GM12892 (cell line): ENCODE results near the gene ZDHHC21.
"Not testable (repeated sequence)": the region's sequence is repeated elsewhere in the genome, so short reads cannot be mapped to it uniquely, and the experiment has no call there.

Experiments
- DNase-seq: peaks from one replicate; pipeline ENCODE4 v3.0.0; 2011; ENCODE audit not compliant: insufficient read length
- FAIRE-seq: peaks from 2 replicates; lab custom pipeline; 2011; peaks lifted over from hg19 to GRCh38; lab: Jason Lieb, UNC
- POLR2A ChIP-seq: IDR thresholded peaks from 2 replicates; pipeline ENCODE4 v1.6.1; 2011; ENCODE audit warnings: low read depth, low read length, control low read depth
- POLR2AphosphoS5 ChIP-seq: IDR thresholded peaks from 2 replicates; pipeline ENCODE4 v1.6.1; 2011; ENCODE audit warnings: low read depth, low read length, control low read depth
- TAF1 ChIP-seq: IDR thresholded peaks from 2 replicates; pipeline ENCODE4 v1.6.1; 2011; ENCODE audit warnings: low read depth, mild to moderate bottlenecking, control low read depth, low read length, borderline replicate concordance

The ZDHHC21 gene

DNA sequence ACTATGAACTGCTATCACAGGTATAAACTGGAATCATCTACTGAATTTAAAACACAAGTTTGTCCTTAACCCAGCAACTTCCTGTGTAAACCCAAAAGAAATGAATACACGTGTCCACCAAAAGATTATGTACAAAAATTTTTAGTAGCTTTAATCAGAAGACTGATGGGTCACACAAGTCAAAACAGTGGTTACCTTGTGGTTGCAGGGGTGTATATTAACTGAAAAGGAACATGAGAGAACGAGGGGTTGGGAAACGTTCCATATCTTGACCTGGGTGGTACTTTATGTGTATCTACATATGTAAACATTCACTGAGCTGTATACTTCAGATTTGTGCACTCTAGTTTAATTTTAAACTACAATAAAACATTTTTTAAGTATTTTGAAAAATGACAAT is 18.6 kb downstream of the ZDHHC21 start:
- no peak for DNase-seq
- TF ChIP-seq POLR2A, result no peak
- no peak for TF ChIP-seq TAF1
- TF ChIP-seq POLR2AphosphoS5, result no peak
- FAIRE-seq, result no peak

GRCh38 chr9:14671377-14671776 is 21.9 kb downstream of the ZDHHC21 start:
- TF ChIP-seq TAF1, result no peak
- TF ChIP-seq POLR2AphosphoS5, result no peak
- no peak for TF ChIP-seq POLR2A
- DNase-seq (no peak), FAIRE-seq (no peak)

GRCh38 chr9:14670718-14671117 is 22.5 kb downstream of the ZDHHC21 start:
- no peak for DNase-seq
- FAIRE-seq, result no peak
- TF ChIP-seq POLR2A (no peak), TAF1 (no peak), POLR2AphosphoS5 (no peak)

DNA sequence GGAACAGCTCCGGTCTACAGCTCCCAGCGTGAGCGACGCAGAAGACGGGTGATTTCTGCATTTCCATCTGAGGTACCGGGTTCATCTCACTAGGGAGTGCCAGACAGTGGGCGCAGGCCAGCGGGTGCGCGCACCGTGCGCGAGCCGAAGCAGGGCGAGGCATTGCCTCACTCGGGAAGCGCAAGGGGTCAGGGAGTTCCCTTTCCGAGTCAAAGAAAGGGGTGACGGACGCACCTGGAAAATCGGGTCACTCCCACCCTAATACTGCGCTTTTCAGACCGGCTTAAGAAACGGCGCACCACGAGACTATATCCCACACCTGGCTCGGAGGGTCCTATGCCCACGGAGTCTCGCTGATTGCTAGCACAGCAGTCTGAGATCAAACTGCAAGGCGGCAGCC is 29.2 kb downstream of the ZDHHC21 start:
- DNase-seq, FAIRE-seq: not testable (repeated sequence)

GRCh38 chr9:14662060-14662453 is 31.2 kb downstream of the ZDHHC21 start:
- no peak for FAIRE-seq

DNA sequence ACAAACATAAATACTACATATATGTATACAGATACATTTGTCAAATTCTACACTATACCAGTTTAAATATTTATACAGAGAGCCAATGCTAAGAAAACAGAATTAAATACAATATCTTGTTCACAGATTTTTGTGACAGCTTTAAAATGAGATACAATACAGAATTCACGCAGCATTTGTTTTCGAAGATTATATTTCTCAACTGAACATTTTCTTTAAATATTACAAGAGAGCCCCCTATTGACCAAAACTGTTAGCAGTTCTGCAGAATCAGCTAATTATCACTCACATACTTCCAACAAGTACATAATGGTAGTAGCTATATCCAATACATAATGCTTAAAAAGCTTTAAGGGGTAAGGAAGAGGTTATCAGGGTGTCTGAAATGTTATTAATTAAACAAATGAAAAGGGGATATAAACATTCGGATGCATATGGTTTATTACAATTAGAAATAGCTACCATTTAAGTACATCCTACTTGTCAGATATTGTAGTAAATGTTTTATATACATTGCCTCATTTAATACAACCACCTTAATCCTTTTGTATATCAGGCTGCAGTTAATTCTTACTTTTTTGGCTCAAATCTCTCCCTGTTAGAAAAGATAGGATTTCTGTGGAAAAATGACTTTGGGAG is 31.7 kb downstream of the ZDHHC21 start:
- DNase-seq (no peak), FAIRE-seq (no peak)
- TF ChIP-seq POLR2A (no peak), TAF1 (no peak), POLR2AphosphoS5 (no peak)

More at GRCh38 chr9:14662060-14662453, 31.2 kb downstream of the ZDHHC21 start:
- no peak for TF ChIP-seq POLR2AphosphoS5
- TF ChIP-seq TAF1, result no peak
- no peak for TF ChIP-seq POLR2A
- no peak for DNase-seq

DNA sequence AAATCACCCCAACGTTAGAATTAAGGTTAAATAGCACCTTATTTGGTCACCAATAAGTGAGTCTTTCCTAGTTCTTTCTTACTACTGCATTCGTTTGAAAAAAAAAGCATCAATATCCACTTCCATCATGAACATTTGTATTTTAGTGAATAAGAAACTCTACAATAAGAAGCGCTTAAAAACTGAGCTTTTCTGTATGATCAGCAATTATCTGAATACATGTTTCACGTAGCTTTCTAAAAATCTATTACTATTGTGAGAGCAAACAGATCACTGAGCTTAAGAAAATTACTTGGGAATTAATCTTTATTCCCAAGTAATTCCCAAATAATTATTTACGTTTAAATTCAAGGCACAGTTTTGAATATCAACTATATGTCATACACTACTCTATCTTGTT is 32.5 kb downstream of the ZDHHC21 start:
- TF ChIP-seq POLR2A, result no peak
- no peak for TF ChIP-seq TAF1
- no peak for TF ChIP-seq POLR2AphosphoS5
- no peak for FAIRE-seq
- DNase-seq, result no peak

- FAIRE-seq, result peak; percentile 27
- no peak for TF ChIP-seq TAF1
- no peak for TF ChIP-seq POLR2AphosphoS5
- no peak for TF ChIP-seq POLR2A
- no peak for DNase-seq
Measured at GRCh38 chr9:14654932-14655331, 38.3 kb downstream of the ZDHHC21 start.

DNA sequence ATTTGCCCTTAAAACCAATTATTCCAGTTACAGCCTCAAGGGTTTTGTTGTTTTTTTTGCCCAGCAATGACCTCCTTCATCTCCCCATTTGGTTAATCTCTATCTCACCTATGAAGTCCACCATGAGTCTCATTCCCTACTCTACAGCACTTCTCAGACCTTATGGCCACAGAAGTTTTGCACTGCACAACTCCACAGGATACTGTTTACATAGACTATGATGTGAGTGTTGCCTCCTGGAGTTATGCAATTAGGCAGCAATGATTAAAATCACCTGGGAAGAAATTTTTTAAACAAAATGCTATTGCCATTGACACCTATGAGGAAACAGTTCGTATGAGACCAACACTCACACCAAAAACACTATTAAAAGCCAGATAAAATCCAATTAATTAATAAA is 39.7 kb downstream of the ZDHHC21 start:
- FAIRE-seq (no peak), DNase-seq (no peak)
- TF ChIP-seq TAF1 (no peak), POLR2AphosphoS5 (no peak), POLR2A (no peak)

GRCh38 chr9:14652729-14653377 is 40.4 kb downstream of the ZDHHC21 start:
- TF ChIP-seq POLR2A, result no peak
- TF ChIP-seq TAF1, result no peak
- no peak for TF ChIP-seq POLR2AphosphoS5
- FAIRE-seq (peak; percentile 51), DNase-seq (no peak)

- FAIRE-seq, result no peak
- TF ChIP-seq TAF1 (no peak), POLR2AphosphoS5 (no peak), POLR2A (no peak)
Measured at GRCh38 chr9:14650596-14650995, 42.6 kb downstream of the ZDHHC21 start.

DNA sequence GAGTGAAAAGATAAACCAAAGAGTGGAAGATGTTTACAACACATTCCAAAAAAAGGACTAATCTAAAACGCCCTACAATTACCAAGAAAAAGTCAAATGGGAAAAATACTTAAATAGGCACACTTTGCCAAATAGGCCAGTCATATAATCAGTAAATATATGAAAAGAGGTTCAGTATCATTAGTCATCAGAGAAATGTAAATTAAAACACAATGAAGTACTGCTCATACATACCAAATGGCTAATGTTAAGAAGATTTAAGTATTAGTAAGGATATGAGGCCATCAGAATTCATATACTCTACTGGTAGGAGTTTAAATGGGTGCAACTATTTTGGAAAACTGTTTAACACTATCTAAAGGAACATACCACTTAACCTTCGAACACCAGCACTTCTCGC is 47.6 kb downstream of the ZDHHC21 start:
- no peak for DNase-seq
- no peak for FAIRE-seq
- TF ChIP-seq TAF1 (no peak), POLR2A (no peak)

More at GRCh38 chr9:14650596-14650995, 42.6 kb downstream of the ZDHHC21 start:
- DNase-seq, result no peak
